ENCODE measurements around the gene DDX25.

DNA sequence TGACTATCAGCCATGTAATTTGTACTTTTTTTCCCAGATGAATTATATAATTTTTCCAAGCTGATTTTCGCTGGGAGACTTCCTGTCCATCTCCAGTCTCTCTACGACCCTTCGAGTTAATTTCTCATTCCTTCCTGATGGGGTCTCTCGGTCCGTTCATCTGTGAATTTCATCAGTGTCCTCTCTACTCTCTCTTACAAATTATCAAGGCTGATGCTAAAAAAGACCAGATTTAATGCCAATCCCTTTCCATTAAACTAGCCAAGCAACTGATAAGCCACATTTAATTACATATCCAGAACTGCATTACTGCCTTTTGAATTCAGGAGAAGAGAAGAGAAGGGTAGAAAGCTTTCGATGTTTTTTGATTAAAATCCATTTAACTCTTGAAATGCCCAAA lies 67.3 kb downstream of the DDX25 start:
- TF ChIP-seq, protein P1, sequence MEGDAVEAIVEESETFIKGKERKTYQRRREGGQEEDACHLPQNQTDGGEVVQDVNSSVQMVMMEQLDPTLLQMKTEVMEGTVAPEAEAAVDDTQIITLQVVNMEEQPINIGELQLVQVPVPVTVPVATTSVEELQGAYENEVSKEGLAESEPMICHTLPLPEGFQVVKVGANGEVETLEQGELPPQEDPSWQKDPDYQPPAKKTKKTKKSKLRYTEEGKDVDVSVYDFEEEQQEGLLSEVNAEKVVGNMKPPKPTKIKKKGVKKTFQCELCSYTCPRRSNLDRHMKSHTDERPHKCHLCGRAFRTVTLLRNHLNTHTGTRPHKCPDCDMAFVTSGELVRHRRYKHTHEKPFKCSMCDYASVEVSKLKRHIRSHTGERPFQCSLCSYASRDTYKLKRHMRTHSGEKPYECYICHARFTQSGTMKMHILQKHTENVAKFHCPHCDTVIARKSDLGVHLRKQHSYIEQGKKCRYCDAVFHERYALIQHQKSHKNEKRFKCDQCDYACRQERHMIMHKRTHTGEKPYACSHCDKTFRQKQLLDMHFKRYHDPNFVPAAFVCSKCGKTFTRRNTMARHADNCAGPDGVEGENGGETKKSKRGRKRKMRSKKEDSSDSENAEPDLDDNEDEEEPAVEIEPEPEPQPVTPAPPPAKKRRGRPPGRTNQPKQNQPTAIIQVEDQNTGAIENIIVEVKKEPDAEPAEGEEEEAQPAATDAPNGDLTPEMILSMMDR (conservative IDR thresholded peaks at IDR 0.05; ENCODE audit: low read depth, low read length): no peak
- no peak for TF ChIP-seq EZH2phosphoT487 (IDR thresholded peaks at IDR 0.05; ENCODE audit: borderline replicate concordance, low read length)
